GM23338 (cell line): ENCODE results near the gene GALE. TPM values are rescaled to one million over a fixed set of nuclear protein-coding genes. Genes with fewer than 3 reads are reported as not detected.

ENCODE experiments used
- ATAC-seq: fragments of 200-7000 bp; cut with Tn5 transposase; 3 replicates; pipeline ENCODE4 v1.9.1; 2020
- DNase-seq: peaks from one replicate; pipeline ENCODE4 v3.0.0-alpha.2; 2015; ENCODE audit warnings: low spot score
- H2AFZ ChIP-seq: fragments of 200-600 bp; sonication (generic); 2 replicates; pipeline ENCODE4 v1.8.0; 2016; ENCODE audit warnings: antibody characterized with exemption, mild to moderate bottlenecking, moderate library complexity
- H3F3A ChIP-seq: fragments of 200-600 bp; sonication (generic); replicated peaks from 2 replicates; pipeline ENCODE4 v1.8.0; 2017; ENCODE audit warnings: antibody characterized with exemption, mixed run types, low read depth
- H3K27ac ChIP-seq: fragments of 200-600 bp; sonication (generic); 2 replicates; pipeline ENCODE4 v1.6.1; 2016; ENCODE audit warnings: low read depth
- H3K27me3 ChIP-seq: fragments of 200-600 bp; sonication (generic); 2 replicates; pipeline ENCODE4 v1.8.0; 2016; ENCODE audit warnings: mild to moderate bottlenecking, mixed run types, moderate library complexity; ENCODE audit not compliant: insufficient read depth
- H3K36me3 ChIP-seq: fragments of 200-600 bp; sonication (generic); 2 replicates; pipeline ENCODE4 v1.8.0; 2016; ENCODE audit warnings: mild to moderate bottlenecking; ENCODE audit not compliant: insufficient read depth
- H3K4me1 ChIP-seq: fragments of 200-600 bp; sonication (generic); 2 replicates; pipeline ENCODE4 v1.8.0; 2016; ENCODE audit warnings: mild to moderate bottlenecking, moderate library complexity; ENCODE audit not compliant: insufficient read depth
- H3K4me2 ChIP-seq: fragments of 200-600 bp; sonication (generic); 2 replicates; pipeline ENCODE4 v1.7.1; 2017; ENCODE audit warnings: mixed run types
- H3K4me3 ChIP-seq: fragments of 200-600 bp; sonication (generic); 2 replicates; pipeline ENCODE4 v1.6.1; 2016; ENCODE audit warnings: mixed run types
- H3K79me2 ChIP-seq: fragments of 200-600 bp; sonication (generic); replicated peaks from 2 replicates; pipeline ENCODE4 v1.8.0; 2017; ENCODE audit warnings: mild to moderate bottlenecking; ENCODE audit not compliant: insufficient read depth
- H3K9me2 ChIP-seq: fragments of 200-600 bp; sonication (generic); 2 replicates; pipeline ENCODE4 v1.8.0; 2017; ENCODE audit not compliant: insufficient read depth
- H4K20me1 ChIP-seq: fragments of 200-600 bp; sonication (generic); replicated peaks from 2 replicates; pipeline ENCODE4 v1.8.0; 2017; ENCODE audit warnings: mild to moderate bottlenecking; ENCODE audit not compliant: insufficient read depth
- H3K27ac Mint-ChIP-seq: 2 replicates; pipeline ENCODE4 v1.8.0; 2020; ENCODE audit warnings: inconsistent platforms, mild to moderate bottlenecking, moderate library complexity, mixed read lengths
- H3K27me3 Mint-ChIP-seq: 3 replicates; pipeline ENCODE4 v1.8.0; 2022; ENCODE audit warnings: low read depth, mild to moderate bottlenecking, moderate library complexity, mixed read lengths, inconsistent platforms; ENCODE audit not compliant: insufficient read depth, poor library complexity
- H3K36me3 Mint-ChIP-seq: 3 replicates; pipeline ENCODE4 v1.8.0; 2021; ENCODE audit warnings: low read depth, mild to moderate bottlenecking, inconsistent platforms, moderate library complexity, mixed read lengths
- H3K4me1 Mint-ChIP-seq: 3 replicates; pipeline ENCODE4 v1.8.0; 2020; ENCODE audit warnings: mild to moderate bottlenecking, inconsistent platforms, mixed read lengths
- H3K4me3 Mint-ChIP-seq: 3 replicates; pipeline ENCODE4 v1.8.0; 2021; ENCODE audit warnings: moderate library complexity, mild to moderate bottlenecking, inconsistent platforms, mixed read lengths
- H3K9me3 Mint-ChIP-seq: 3 replicates; pipeline ENCODE4 v1.8.0; 2020; ENCODE audit warnings: moderate library complexity, mild to moderate bottlenecking, inconsistent platforms, mixed read lengths
- CREB1 ChIP-seq: fragments of 250-450 bp; sonication (Bioruptor Pico); IDR thresholded peaks from 2 replicates; pipeline ENCODE4 v1.5.0; 2020; ENCODE audit warnings: low read depth, mild to moderate bottlenecking, moderate library complexity
- EZH2 ChIP-seq: fragments of 200-600 bp; sonication (generic); IDR thresholded peaks from one replicate; pipeline ENCODE4 v1.8.0; 2017; ENCODE audit warnings: antibody characterized with exemption, mild to moderate bottlenecking, low read depth; ENCODE audit not compliant: unreplicated experiment
- EZH2phosphoT487 ChIP-seq: fragments of 200-600 bp; sonication (generic); IDR thresholded peaks from one replicate; pipeline ENCODE4 v1.8.1; 2018; ENCODE audit warnings: antibody characterized with exemption; ENCODE audit not compliant: unreplicated experiment
- JUNB ChIP-seq: IDR thresholded peaks from one replicate; pipeline ENCODE4 v1.6.1; 2016; ENCODE audit warnings: antibody characterized with exemption; ENCODE audit not compliant: unreplicated experiment
- NANOG ChIP-seq: IDR thresholded peaks from 2 replicates; pipeline ENCODE4 v1.6.1; 2016; ENCODE audit warnings: antibody characterized with exemption, borderline replicate concordance
- POLR2AphosphoS5 ChIP-seq: IDR thresholded peaks from 2 replicates; pipeline ENCODE4 v1.6.1; 2016; ENCODE audit warnings: antibody characterized with exemption, low read depth
- STAT1 ChIP-seq: IDR thresholded peaks from one replicate; pipeline ENCODE4 v1.6.1; 2016; ENCODE audit warnings: antibody characterized with exemption; ENCODE audit not compliant: unreplicated experiment
- ZNF114 ChIP-seq: fragments of 250-450 bp; sonication (Bioruptor Pico); IDR thresholded peaks from 2 replicates; pipeline ENCODE4 v1.5.0; 2020; ENCODE audit warnings: mild to moderate bottlenecking, moderate library complexity
- ZNF331 ChIP-seq: fragments of 250-450 bp; sonication (Bioruptor Pico); IDR thresholded peaks from 2 replicates; pipeline ENCODE4 v1.5.0; 2020; ENCODE audit warnings: low read depth, mild to moderate bottlenecking, moderate library complexity
- polyA plus RNA-seq: library from polyadenylated mRNA; unstranded; fragments of >200 nt; fragmentation: Nextera tagmentation; extraction: Ambion mirVana; gene quantifications from 2 replicates; pipeline ENCODE4 v1.2.1, GENCODE V29; 2016
- total RNA-seq: library from RNA; depleted of rRNA; stranded (reverse); fragments of >200 nt; shearing (Covaris generic); gene quantifications from 2 replicates; pipeline ENCODE4 v1.2.3, GENCODE V29; 2014
- TF ChIP-seq, protein P1 (sequence below): IDR thresholded peaks from one replicate; pipeline ENCODE4 v1.6.1; 2018; ENCODE audit warnings: antibody characterized with exemption; ENCODE audit not compliant: unreplicated experiment
- TF ChIP-seq, protein P2 (sequence below): IDR thresholded peaks from 2 replicates; pipeline ENCODE4 v1.6.1; 2016; ENCODE audit warnings: antibody characterized with exemption
- TF ChIP-seq, protein P3 (sequence below): fragments of 250-450 bp; sonication (Bioruptor Pico); IDR thresholded peaks from 2 replicates; pipeline ENCODE4 v1.5.0; 2020; ENCODE audit warnings: mild to moderate bottlenecking, moderate library complexity
- TF ChIP-seq, protein P4 (sequence below), 2 experiments: fragments of 200-600 bp in 1 of 2; sonication (generic) in 1 of 2; conservative IDR thresholded peaks; 2 replicates each; pipeline versions ENCODE4 v1.5.1 to v1.6.1; 2016 to 2017; ENCODE audit warnings: antibody characterized with exemption in 2 of 2, low read depth in 2 of 2, mild to moderate bottlenecking in 2 of 2, moderate library complexity in 1 of 2

The GALE gene
- total and polyA plus RNA-seq, 2 experiments from 2014 or later: 28.1 to 31.7 TPM

DNA sequence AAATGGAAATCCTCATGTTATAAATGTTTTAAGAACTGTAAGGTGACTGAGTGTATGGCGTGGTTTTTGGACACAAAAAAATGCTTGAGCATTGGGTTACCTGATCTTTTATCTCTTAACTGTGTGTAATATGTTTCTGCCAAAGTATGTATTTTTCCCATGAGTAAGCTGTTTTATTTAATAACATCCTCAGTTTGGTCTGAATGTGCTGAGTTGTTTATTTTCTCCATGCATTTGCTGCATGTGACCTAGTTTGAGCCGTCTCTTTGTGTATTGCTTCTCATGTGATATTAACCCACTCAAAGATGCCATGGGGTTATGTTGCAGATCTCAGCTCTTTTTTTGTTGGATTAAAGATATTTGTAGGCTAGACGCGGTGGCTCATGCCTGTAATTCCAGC is 15.7 kb downstream of the GALE start:
- Mint-ChIP-seq H3K4me1 (peaks cover 4% of the 10 kb centered on the region; the same call in 1 of the 3 replicates), H3K4me3 (no peak overlapping the region), H3K36me3 (peaks cover 58% of the 10 kb centered on the region), H3K27me3 (peaks cover 4% of the 10 kb centered on the region), H3K9me3 (no peaks in the 10 kb centered on the region), H3K27ac (no peak overlapping the region)
- DNase-seq (no peak), ATAC-seq (no peak)
- Histone ChIP-seq H3K27me3 (no peaks in the 10 kb centered on the region), H3F3A (peaks cover 10% of the 10 kb centered on the region; the same call in 1 of the 2 replicates), H3K27ac (no peak overlapping the region), H3K79me2 (peaks cover 36% of the 10 kb centered on the region), H3K4me2 (no peak overlapping the region), H3K4me3 (no peak overlapping the region), H3K4me1 (no peaks in the 10 kb centered on the region), H3K9me2 (no peaks in the 10 kb centered on the region), H2AFZ (no peak overlapping the region), H4K20me1 (peaks cover 7% of the 10 kb centered on the region), H3K36me3 (peaks cover 30% of the 10 kb centered on the region)
- TF ChIP-seq EZH2phosphoT487: no peak
- no peak for TF ChIP-seq JUNB
- TF ChIP-seq, protein P1, sequence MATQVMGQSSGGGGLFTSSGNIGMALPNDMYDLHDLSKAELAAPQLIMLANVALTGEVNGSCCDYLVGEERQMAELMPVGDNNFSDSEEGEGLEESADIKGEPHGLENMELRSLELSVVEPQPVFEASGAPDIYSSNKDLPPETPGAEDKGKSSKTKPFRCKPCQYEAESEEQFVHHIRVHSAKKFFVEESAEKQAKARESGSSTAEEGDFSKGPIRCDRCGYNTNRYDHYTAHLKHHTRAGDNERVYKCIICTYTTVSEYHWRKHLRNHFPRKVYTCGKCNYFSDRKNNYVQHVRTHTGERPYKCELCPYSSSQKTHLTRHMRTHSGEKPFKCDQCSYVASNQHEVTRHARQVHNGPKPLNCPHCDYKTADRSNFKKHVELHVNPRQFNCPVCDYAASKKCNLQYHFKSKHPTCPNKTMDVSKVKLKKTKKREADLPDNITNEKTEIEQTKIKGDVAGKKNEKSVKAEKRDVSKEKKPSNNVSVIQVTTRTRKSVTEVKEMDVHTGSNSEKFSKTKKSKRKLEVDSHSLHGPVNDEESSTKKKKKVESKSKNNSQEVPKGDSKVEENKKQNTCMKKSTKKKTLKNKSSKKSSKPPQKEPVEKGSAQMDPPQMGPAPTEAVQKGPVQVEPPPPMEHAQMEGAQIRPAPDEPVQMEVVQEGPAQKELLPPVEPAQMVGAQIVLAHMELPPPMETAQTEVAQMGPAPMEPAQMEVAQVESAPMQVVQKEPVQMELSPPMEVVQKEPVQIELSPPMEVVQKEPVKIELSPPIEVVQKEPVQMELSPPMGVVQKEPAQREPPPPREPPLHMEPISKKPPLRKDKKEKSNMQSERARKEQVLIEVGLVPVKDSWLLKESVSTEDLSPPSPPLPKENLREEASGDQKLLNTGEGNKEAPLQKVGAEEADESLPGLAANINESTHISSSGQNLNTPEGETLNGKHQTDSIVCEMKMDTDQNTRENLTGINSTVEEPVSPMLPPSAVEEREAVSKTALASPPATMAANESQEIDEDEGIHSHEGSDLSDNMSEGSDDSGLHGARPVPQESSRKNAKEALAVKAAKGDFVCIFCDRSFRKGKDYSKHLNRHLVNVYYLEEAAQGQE: no peak
- TF ChIP-seq EZH2: no peak
- no peak for TF ChIP-seq POLR2AphosphoS5
- no peak for TF ChIP-seq ZNF114 (CRISPR knock-in tag)
- TF ChIP-seq STAT1: no peak
- TF ChIP-seq, protein P2, sequence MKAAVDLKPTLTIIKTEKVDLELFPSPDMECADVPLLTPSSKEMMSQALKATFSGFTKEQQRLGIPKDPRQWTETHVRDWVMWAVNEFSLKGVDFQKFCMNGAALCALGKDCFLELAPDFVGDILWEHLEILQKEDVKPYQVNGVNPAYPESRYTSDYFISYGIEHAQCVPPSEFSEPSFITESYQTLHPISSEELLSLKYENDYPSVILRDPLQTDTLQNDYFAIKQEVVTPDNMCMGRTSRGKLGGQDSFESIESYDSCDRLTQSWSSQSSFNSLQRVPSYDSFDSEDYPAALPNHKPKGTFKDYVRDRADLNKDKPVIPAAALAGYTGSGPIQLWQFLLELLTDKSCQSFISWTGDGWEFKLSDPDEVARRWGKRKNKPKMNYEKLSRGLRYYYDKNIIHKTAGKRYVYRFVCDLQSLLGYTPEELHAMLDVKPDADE: no peak
- TF ChIP-seq ZNF331: no peak
- no peak for TF ChIP-seq CREB1 (CRISPR knock-in tag)
- TF ChIP-seq, protein P3, sequence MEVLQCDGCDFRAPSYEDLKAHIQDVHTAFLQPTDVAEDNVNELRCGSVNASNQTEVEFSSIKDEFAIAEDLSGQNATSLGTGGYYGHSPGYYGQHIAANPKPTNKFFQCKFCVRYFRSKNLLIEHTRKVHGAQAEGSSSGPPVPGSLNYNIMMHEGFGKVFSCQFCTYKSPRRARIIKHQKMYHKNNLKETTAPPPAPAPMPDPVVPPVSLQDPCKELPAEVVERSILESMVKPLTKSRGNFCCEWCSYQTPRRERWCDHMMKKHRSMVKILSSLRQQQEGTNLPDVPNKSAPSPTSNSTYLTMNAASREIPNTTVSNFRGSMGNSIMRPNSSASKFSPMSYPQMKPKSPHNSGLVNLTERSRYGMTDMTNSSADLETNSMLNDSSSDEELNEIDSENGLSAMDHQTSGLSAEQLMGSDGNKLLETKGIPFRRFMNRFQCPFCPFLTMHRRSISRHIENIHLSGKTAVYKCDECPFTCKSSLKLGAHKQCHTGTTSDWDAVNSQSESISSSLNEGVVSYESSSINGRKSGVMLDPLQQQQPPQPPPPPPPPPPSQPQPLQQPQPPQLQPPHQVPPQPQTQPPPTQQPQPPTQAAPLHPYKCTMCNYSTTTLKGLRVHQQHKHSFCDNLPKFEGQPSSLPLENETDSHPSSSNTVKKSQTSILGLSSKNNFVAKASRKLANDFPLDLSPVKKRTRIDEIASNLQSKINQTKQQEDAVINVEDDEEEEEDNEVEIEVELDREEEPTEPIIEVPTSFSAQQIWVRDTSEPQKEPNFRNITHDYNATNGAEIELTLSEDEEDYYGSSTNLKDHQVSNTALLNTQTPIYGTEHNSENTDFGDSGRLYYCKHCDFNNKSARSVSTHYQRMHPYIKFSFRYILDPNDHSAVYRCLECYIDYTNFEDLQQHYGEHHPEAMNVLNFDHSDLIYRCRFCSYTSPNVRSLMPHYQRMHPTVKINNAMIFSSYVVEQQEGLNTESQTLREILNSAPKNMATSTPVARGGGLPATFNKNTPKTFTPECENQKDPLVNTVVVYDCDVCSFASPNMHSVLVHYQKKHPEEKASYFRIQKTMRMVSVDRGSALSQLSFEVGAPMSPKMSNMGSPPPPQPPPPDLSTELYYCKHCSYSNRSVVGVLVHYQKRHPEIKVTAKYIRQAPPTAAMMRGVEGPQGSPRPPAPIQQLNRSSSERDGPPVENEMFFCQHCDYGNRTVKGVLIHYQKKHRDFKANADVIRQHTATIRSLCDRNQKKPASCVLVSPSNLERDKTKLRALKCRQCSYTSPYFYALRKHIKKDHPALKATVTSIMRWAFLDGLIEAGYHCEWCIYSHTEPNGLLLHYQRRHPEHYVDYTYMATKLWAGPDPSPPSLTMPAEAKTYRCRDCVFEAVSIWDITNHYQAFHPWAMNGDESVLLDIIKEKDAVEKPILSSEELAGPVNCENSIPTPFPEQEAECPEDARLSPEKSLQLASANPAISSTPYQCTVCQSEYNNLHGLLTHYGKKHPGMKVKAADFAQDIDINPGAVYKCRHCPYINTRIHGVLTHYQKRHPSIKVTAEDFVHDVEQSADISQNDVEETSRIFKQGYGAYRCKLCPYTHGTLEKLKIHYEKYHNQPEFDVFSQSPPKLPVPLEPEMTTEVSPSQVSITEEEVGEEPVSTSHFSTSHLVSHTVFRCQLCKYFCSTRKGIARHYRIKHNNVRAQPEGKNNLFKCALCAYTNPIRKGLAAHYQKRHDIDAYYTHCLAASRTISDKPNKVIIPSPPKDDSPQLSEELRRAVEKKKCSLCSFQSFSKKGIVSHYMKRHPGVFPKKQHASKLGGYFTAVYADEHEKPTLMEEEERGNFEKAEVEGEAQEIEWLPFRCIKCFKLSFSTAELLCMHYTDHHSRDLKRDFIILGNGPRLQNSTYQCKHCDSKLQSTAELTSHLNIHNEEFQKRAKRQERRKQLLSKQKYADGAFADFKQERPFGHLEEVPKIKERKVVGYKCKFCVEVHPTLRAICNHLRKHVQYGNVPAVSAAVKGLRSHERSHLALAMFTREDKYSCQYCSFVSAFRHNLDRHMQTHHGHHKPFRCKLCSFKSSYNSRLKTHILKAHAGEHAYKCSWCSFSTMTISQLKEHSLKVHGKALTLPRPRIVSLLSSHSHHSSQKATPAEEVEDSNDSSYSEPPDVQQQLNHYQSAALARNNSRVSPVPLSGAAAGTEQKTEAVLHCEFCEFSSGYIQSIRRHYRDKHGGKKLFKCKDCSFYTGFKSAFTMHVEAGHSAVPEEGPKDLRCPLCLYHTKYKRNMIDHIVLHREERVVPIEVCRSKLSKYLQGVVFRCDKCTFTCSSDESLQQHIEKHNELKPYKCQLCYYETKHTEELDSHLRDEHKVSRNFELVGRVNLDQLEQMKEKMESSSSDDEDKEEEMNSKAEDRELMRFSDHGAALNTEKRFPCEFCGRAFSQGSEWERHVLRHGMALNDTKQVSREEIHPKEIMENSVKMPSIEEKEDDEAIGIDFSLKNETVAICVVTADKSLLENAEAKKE (CRISPR knock-in tag): no peak
- TF ChIP-seq NANOG: no peak
- TF ChIP-seq, protein P4, sequence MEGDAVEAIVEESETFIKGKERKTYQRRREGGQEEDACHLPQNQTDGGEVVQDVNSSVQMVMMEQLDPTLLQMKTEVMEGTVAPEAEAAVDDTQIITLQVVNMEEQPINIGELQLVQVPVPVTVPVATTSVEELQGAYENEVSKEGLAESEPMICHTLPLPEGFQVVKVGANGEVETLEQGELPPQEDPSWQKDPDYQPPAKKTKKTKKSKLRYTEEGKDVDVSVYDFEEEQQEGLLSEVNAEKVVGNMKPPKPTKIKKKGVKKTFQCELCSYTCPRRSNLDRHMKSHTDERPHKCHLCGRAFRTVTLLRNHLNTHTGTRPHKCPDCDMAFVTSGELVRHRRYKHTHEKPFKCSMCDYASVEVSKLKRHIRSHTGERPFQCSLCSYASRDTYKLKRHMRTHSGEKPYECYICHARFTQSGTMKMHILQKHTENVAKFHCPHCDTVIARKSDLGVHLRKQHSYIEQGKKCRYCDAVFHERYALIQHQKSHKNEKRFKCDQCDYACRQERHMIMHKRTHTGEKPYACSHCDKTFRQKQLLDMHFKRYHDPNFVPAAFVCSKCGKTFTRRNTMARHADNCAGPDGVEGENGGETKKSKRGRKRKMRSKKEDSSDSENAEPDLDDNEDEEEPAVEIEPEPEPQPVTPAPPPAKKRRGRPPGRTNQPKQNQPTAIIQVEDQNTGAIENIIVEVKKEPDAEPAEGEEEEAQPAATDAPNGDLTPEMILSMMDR (conservative IDR thresholded peaks at IDR 0.05; ENCODE audit: low read depth in 2 of 2): no peak
